IPS DF 6.9 (cell line): ENCODE data around the gene TPM2.
"Not testable (repeated sequence)": the region's sequence is repeated elsewhere in the genome, so short reads cannot be mapped to it uniquely, and the experiment has no call there.

Experiments used
- DNase-seq: peaks from one replicate; pipeline ENCODE4 v3.0.0-alpha.2; 2013; ENCODE audit warnings: low read depth, low spot score
- H3K27ac ChIP-seq: one replicate; pipeline ENCODE4 v1.5.1; 2013; ENCODE audit warnings: low read length, control low read depth
- H3K27me3 ChIP-seq: 2 replicates; pipeline ENCODE4 v1.6.1; 2013; ENCODE audit warnings: mild to moderate bottlenecking, low read length; ENCODE audit not compliant: control insufficient read depth, insufficient read depth
- H3K36me3 ChIP-seq: 2 replicates; pipeline ENCODE4 v1.6.1; 2013; ENCODE audit warnings: low read length; ENCODE audit not compliant: control insufficient read depth, insufficient read depth
- H3K4me1 ChIP-seq: 2 replicates; pipeline ENCODE4 v1.6.1; 2013; ENCODE audit warnings: low read length; ENCODE audit not compliant: control insufficient read depth, insufficient read depth
- H3K4me3 ChIP-seq: 2 replicates; pipeline ENCODE4 v1.5.1; 2013; ENCODE audit warnings: mild to moderate bottlenecking, low read length
- H3K9me3 ChIP-seq: 2 replicates; pipeline ENCODE4 v1.6.1; 2013; ENCODE audit warnings: low read length, inconsistent platforms; ENCODE audit not compliant: control insufficient read depth, insufficient read depth
- WGBS: extraction: QIAGEN DNeasy Blood & Tissue Kit; methylation state at CpG from one replicate; pipeline ENCODE4 v1.1.7; 2013; ENCODE audit warnings: mixed read lengths, missing lambda C conversion rate; ENCODE audit not compliant: insufficient read length, insufficient coverage; 5-methylcytosine and 5-hydroxymethylcytosine counted together

TPM2 gene

DNA sequence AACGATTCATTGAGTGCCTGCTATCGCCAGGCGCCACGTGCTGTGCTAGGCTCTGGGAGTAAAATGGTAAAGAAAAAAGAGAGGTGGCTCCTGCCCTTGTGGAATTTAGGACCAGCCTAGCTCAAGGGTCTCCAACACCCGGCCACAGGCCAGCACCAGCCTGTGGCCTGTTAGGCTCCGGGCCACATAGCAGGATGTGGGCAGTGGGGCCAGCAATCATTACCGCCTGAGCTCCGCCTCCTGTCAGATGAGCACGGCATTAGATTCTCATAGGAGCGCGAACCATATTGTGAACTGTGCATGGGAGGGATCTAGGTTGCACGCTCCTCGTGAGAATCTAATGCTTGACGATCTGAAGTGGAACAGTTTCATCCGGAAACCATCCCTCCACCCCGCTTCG lies 33.4 kb downstream of the TPM2 start:
- H3K9me3 ChIP-seq: no peaks in the 10 kb centered on the region
- no peak overlapping the region for H3K27ac ChIP-seq
- no peaks in the 10 kb centered on the region for H3K4me1 ChIP-seq
- H3K27me3 ChIP-seq: no peaks in the 10 kb centered on the region
- peaks cover 6% of the 10 kb centered on the region for H3K36me3 ChIP-seq
- DNase-seq: no peak
- WGBS: no CpG with 5 or more reads among the region's 17 CpGs
- no peak overlapping the region for H3K4me3 ChIP-seq

- no peaks in the 10 kb centered on the region for H3K27me3 ChIP-seq
- H3K36me3 ChIP-seq: no peaks in the 10 kb centered on the region
- peaks cover 8% of the 10 kb centered on the region for H3K4me1 ChIP-seq
- H3K4me3 ChIP-seq: no peak overlapping the region
- no CpG with 5 or more reads among the region's 2 CpGs for WGBS
- H3K9me3 ChIP-seq: no peaks in the 10 kb centered on the region
- H3K27ac ChIP-seq: no peak overlapping the region
- no peak for DNase-seq
Measured at GRCh38 chr9:35653611-35654010, 36.1 kb downstream of the TPM2 start.

DNA sequence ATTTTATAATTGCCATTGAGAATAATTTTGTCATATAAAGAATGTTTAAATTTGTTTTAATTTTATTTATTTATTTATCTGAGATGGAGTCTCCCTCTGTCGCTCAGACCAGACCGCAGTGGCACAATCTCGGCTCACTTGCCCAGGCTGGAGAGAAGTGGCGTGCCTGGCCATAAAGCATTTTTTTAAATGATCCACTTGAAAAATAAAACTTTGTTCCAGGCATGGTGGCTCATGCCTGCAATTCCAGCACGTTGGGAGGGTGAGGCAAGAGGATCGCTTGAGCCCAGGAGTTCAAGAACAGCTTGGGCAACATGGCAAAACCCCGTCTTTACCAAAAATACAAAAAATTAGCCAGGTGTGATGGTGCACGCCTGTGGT lies 36.9 kb downstream of the TPM2 start:
- WGBS: no CpG with 5 or more reads among the region's 8 CpGs
- Histone ChIP-seq H3K27me3 (no peaks in the 10 kb centered on the region), H3K36me3 (no peaks in the 10 kb centered on the region), H3K4me1 (peaks cover 8% of the 10 kb centered on the region), H3K4me3 (no peak overlapping the region), H3K9me3 (no peaks in the 10 kb centered on the region), H3K27ac (no peak overlapping the region)
- no peak for DNase-seq

DNA sequence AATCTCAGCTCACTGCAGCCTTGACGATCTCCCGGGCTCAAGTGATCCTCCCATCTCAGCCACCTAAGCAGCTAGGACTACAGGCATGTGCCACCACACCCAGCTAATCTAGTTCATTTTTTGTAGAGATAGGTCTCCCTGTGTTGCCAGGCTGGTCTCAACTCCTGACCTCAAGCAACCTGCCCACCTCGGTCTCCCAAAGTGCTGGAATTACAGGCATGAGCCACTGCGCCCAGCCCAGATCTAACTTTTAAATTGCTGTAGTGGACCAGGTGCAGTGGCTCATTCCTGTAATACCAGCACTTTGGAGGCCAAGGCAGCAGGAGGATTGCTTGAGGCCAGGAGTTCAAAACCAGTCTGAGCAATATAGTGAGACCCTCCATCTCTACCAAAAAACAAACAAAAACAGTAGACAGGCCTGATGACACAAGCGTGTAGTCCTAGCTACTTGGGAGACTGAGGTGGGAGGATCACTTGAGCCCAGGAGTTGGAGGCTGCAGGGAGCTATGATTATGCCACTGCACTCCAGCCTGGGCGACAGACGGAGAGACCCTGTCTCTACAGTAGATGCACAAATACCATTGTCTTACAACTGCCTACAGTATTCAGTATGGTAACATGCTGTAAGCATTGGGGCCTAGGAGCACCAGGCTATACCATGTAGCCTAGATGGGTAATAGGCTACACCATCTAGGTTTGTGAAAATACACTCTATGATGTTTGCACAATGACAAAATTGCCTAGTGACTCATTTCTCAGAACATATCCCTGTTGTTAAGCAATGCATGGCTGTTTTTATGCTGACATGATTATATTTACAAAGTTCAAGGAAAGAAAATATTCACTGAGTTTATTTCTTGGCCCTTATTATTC lies 37.5 kb downstream of the TPM2 start:
- H3K27ac ChIP-seq: no peak overlapping the region
- H3K4me3 ChIP-seq: no peak overlapping the region
- H3K27me3 ChIP-seq: no peaks in the 10 kb centered on the region
- H3K9me3 ChIP-seq: no peaks in the 10 kb centered on the region
- no peak for DNase-seq
- no peaks in the 10 kb centered on the region for H3K36me3 ChIP-seq
- peaks cover 8% of the 10 kb centered on the region for H3K4me1 ChIP-seq
- WGBS: no CpG with 5 or more reads among the region's 7 CpGs

GRCh38 chr9:35650341-35651158 lies 39.2 kb downstream of the TPM2 start, which contains the start of gene SIT1:
TSS of gene SIT1 (minus strand) at chr9:35650931. CDS start at chr9:35650853, 78 bp downstream.
- H3K27me3 ChIP-seq: no peaks in the 10 kb centered on the region
- H3K27ac ChIP-seq: no peak within 1 kb of the TSS
- no CpG with 5 or more reads among the region's 22 CpGs for WGBS
- DNase-seq: no peak
- H3K36me3 ChIP-seq: no peaks in the 10 kb centered on the region
- no peak within 1 kb of the TSS for H3K4me3 ChIP-seq
- H3K4me1 ChIP-seq: peaks cover 8% of the 10 kb centered on the region
- no peaks in the 10 kb centered on the region for H3K9me3 ChIP-seq

- no peaks in the 10 kb centered on the region for H3K27me3 ChIP-seq
- H3K27ac ChIP-seq: no peak overlapping the region
- H3K9me3 ChIP-seq: no peaks in the 10 kb centered on the region
- peaks cover 8% of the 10 kb centered on the region for H3K4me1 ChIP-seq
- no peak overlapping the region for H3K4me3 ChIP-seq
- DNase-seq: no peak
- H3K36me3 ChIP-seq: no peaks in the 10 kb centered on the region
- no CpG with 5 or more reads among the region's 26 CpGs for WGBS
Measured at GRCh38 chr9:35649431-35650340, 40.0 kb downstream of the TPM2 start.

DNA sequence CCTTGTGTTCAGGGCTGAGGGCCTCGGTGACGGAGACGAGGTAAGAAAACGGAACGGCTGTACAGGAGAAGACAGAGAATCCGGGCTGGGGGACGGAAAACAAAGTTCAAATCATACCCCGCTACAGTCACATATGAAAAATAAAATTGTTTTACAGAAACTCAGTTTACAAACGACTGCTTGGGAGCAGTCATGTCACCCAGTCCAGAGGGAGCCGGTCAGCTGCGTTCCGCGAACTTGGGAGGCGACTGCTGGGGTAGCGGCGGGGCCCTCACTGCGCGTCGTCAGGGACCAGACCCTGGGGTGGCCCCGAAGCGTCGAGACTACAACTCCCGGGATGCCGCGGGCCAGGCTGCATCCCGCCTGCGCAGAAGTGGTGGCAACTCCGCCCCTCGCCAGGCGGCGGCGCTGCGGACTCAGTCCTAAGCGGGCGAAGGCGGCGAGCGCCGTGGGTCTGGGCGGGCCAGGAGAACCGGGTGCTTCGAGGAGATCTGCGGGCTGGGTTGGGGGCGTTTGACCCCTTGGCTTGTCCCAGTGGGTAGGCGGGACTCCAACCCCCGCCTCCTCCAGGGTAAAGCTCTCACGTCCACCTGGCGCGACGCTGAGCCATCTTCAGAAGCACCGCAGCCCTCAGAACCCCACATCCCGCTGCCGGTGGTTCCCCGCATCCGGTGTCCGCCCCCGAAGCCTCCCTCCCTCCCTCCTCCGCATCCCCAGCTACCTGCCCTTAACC lies 43.0 kb downstream of the TPM2 start:
- DNase-seq: peak; percentile 86
- Histone ChIP-seq H3K27me3 (no peaks in the 10 kb centered on the region), H3K4me1 (peaks cover 8% of the 10 kb centered on the region), H3K4me3 (peak overlapping the region; percentile 62; the same call in 1 of the 2 replicates), H3K9me3 (no peaks in the 10 kb centered on the region), H3K27ac (no peak overlapping the region), H3K36me3 (no peaks in the 10 kb centered on the region)
- WGBS: no CpG with 5 or more reads among the region's 58 CpGs

- Histone ChIP-seq H3K4me1 (peaks cover 8% of the 10 kb centered on the region), H3K9me3 (no peaks in the 10 kb centered on the region), H3K27me3 (no peaks in the 10 kb centered on the region), H3K4me3 (peak overlapping the region; percentile 62; the same call in 1 of the 2 replicates), H3K27ac (no peak overlapping the region), H3K36me3 (no peaks in the 10 kb centered on the region)
- DNase-seq: no peak
- WGBS: no CpG with 5 or more reads among the region's 11 CpGs
Measured at GRCh38 chr9:35646153-35646532, 43.6 kb downstream of the TPM2 start.

- H3K4me1 ChIP-seq, H3K27me3 ChIP-seq, DNase-seq, H3K36me3 ChIP-seq, H3K27ac ChIP-seq, H3K9me3 ChIP-seq: not testable (repeated sequence)
- WGBS: no CpG with 5 or more reads among the region's 10 CpGs
- H3K4me3 ChIP-seq: peak overlapping the region; percentile 62; the same call in 1 of the 2 replicates
Measured at GRCh38 chr9:35645736-35646135, 44.0 kb downstream of the TPM2 start.
